ENCODE measurements around the gene MTR. TPM values are rescaled to one million over a fixed set of nuclear protein-coding genes. Genes with fewer than 3 reads are reported as not detected.

MTR gene
- total and polyA plus RNA-seq, 9 of the 15 experiments (the other 6 are each of a cell fraction or from before 2014, with no cell fraction given) = 3.4 to 44.3 (median 20.3) TPM

- TF ChIP-seq ZBTB40 (IDR thresholded peaks at IDR 0.05) (peak; percentile 60), ZBTB40 (CRISPR knock-in tag; IDR thresholded peaks at IDR 0.05) (no peak), CHD7 (IDR thresholded peaks at IDR 0.05; ENCODE audit: low read depth, low read length) (no peak), SNIP1 (IDR thresholded peaks at IDR 0.05; ENCODE audit: low read depth) (no peak), MTA3 (IDR thresholded peaks at IDR 0.05; ENCODE audit: borderline replicate concordance) (no peak), XRCC3 (IDR thresholded peaks at IDR 0.05) (no peak)
Observed at GRCh38 chr1:236795757-236796667, 920 bp downstream of the MTR start (continued).

All from K562 (cell line).